HG02642 (cell line): ENCODE results near the gene RNU7-1.
A peak's percentile ranks its signal among the peaks of the same experiment; 100 is the strongest.

Experiments
- ATAC-seq: cut with Tn5 transposase; IDR thresholded peaks from one replicate; pipeline ENCODE4 v1.9.1; 2021; ENCODE audit warnings: mild to moderate bottlenecking; ENCODE audit not compliant: unreplicated experiment, poor library complexity

RNU7-1 gene

DNA sequence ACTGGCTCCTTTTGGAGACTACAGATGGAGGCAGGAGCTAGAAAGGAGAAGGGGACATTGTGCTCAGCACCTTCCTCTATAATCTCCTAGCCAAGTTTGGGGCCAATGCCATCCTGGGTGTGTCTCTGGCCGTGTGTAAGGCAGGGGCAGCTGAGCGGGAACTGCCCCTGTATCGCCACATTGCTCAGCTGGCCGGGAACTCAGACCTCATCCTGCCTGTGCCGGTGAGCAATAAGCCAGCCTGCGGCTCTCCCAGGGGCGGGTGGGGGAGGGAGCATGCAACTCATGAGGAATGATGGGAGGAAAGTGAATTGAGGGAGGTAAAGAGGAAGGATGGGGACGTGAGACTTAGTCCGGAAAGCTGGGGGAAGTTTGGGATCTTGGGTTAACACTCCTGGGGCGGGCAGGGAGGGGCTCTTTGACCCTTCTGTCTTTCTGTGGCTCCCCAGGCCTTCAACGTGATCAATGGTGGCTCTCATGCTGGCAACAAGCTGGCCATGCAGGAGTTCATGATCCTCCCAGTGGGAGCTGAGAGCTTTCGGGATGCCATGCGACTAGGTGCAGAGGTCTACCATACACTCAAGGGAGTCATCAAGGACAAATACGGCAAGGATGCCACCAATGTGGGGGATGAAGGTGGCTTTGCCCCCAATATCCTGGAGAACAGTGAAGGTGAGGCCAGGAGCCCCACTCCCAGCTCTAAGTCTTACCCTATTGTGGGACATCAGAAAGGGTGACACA is 26.0 kb upstream of the RNU7-1 start:
- ATAC-seq = no peak

DNA sequence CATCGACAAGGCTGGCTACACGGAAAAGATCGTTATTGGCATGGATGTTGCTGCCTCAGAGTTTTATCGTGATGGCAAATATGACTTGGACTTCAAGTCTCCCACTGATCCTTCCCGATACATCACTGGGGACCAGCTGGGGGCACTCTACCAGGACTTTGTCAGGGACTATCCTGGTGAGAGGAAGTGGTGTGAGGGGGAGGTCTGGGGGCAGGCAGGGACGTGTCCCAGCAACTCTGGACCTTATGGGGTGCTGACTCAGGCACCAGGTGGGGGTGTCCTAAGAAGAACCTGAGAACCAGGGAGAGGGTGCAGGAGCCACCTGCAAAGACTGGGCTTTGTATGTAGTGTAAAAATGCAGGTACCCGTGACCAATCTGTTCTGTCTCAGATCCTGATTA is 24.0 kb upstream of the RNU7-1 start:
- no peak for ATAC-seq

DNA sequence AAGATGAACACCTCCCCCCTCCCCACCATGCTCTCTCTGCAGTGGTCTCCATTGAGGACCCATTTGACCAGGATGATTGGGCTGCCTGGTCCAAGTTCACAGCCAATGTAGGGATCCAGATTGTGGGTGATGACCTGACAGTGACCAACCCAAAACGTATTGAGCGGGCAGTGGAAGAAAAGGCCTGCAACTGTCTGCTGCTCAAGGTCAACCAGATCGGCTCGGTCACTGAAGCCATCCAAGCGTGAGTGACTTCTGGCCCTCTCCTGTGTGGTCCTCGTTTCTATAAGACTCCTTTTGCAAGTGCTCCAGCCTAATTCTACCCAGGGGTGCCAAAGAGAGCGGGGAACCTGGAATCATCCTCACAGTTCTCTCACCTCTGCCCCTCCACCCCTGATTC is 22.1 kb upstream of the RNU7-1 start:
- ATAC-seq = no peak

DNA sequence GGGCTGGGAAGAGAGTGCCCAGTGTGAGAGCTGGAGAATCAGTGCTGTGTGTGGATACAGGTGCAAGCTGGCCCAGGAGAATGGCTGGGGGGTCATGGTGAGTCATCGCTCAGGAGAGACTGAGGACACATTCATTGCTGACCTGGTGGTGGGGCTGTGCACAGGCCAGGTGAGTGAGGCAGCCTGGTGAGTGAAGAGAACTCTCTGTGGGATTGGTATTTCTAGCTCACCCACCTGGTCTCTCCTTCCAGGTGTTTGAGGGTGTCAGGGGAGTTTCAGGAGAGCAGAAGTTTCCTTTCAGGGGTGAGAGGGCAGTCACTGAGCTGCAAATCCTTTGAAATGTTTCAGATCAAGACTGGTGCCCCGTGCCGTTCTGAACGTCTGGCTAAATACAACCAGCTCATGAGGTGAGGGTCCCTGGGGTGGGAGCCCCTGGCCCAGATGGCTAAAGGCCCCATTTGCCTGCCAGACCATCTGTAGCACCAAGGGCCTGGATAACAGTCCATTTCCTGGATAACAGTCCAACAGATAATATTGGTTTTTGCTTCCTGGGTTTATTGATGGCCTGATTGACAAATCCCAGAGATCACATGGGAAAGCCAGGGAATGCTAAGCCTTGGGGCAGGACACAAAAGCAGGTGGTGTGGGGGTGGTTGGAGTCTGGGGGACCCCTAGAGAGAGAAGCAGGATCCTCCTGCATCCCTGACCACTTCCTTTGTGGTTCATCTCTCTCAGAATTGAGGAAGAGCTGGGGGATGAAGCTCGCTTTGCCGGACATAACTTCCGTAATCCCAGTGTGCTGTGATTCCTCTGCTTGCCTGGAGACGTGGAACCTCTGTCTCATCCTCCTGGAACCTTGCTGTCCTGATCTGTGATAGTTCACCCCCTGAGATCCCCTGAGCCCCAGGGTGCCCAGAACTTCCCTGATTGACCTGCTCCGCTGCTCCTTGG is 21.3 kb upstream of the RNU7-1 start:
- peak; percentile 39 for ATAC-seq

DNA sequence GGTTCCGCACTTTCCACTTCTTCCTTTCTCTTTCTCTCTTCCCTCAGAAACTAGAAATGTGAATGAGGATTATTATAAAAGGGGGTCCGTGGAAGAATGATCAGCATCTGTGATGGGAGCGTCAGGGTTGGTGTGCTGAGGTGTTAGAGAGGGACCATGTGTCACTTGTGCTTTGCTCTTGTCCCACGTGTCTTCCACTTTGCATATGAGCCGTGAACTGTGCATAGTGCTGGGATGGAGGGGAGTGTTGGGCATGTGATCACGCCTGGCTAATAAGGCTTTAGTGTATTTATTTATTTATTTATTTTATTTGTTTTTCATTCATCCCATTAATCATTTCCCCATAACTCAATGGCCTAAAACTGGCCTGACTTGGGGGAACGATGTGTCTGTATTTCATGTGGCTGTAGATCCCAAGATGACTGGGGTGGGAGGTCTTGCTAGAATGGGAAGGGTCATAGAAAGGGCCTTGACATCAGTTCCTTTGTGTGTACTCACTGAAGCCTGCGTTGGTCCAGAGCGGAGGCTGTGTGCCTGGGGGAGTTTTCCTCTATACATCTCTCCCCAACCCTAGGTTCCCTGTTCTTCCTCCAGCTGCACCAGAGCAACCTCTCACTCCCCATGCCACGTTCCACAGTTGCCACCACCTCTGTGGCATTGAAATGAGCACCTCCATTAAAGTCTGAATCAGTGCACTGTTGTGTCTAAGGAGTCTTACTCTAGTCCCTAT is 20.4 kb upstream of the RNU7-1 start:
- no peak for ATAC-seq

- ATAC-seq = no peak
These were observed 19.8 kb upstream of the RNU7-1 start for GRCh38 chr12:6923851-6924250.

DNA sequence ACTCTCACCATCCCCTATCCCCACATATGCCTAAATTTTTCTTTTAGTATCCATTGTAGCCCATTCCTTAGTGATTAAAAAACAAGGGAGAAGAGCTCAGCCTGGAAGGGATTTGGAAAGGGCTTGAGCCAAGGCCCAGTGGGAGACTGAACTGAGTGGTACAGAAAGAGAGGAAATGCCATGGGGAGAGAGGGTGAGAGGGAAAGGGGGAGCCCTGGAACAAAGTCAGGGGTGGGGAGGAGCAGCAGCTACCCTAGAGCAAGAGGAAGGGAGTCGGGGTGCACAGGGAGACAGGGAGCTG is 18.4 kb upstream of the RNU7-1 start:
- ATAC-seq = no peak

DNA sequence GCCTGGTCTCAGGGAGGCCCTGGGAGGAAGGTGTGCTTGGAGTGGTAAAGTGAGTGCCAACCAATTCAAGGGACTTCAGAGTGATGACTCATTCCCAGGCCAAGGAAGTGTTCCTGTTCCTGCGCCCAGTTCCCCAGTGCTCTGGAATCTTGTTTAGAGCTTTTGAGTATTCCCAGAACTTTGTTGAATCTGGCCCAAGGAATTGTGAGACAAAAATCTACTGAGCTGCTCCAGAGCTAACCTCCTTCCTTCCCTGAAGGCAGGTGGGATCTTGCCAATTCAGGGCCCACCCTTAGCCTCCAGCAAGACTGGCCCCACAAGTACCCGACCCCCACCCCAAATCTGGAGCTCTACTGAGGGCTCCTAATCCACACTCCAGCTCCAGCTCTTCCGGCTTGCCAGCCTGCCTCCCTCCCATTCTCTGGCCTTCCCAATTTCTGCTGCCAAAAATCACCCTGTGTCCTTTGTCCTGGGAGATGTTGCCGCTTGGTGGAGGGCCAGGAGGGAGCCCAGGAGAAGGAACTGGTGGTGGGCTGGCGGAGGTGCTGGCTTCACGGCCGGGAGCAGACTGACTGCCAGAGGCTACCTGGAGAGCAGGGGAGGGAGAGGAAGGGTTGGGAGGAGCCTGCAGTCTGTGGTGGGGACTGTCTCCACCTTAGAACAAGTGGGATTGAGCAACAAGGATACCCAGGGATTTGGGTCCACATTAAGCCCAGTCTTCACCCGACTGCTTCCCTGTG is 17.9 kb upstream of the RNU7-1 start:
- ATAC-seq = no peak

- ATAC-seq = no peak
These were observed 16.1 kb upstream of the RNU7-1 start, which contains the start of gene ATN1 for GRCh38 chr12:6927379-6928021. Gene ATN1 (plus strand): TSS chr12:6927959. CDS start chr12:6934002, 6,043 bp downstream.

GRCh38 chr12:6928022-6928702 is 15.5 kb upstream of the RNU7-1 start:
- ATAC-seq = no peak

DNA sequence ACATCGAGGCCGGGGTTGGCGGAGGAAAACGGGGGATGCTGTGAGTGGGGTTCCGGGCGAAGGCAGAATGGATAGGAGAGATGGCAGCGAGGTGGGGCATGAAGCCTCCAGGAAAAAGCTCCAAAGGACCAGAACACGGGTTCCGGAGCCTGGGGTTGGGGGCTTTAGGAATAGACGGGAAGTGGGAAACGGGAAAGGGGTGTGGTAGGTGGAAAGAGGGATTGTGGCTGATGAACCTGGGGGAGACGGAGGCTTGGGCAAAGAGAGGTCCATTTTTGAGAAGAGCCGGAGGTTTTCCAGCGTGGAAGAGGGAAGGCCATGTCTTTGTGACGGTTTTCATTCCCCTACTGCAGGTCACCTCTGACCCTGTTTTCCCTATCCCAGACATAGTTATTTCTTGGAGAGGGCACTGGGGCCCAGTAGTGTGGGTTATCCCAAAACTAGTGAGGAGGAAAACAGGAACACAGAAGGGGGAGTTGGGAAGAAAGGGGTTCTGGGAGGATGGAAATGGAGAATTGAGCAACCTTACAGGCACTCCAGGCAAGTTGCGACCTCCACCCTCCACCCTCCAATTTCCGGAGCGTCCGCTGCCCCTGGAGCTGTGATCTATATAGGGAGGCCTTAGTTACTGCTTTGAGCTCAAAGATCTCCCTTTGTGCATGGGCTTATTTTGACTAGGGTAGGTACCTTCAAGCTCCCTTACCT is 14.8 kb upstream of the RNU7-1 start:
- ATAC-seq = no peak

DNA sequence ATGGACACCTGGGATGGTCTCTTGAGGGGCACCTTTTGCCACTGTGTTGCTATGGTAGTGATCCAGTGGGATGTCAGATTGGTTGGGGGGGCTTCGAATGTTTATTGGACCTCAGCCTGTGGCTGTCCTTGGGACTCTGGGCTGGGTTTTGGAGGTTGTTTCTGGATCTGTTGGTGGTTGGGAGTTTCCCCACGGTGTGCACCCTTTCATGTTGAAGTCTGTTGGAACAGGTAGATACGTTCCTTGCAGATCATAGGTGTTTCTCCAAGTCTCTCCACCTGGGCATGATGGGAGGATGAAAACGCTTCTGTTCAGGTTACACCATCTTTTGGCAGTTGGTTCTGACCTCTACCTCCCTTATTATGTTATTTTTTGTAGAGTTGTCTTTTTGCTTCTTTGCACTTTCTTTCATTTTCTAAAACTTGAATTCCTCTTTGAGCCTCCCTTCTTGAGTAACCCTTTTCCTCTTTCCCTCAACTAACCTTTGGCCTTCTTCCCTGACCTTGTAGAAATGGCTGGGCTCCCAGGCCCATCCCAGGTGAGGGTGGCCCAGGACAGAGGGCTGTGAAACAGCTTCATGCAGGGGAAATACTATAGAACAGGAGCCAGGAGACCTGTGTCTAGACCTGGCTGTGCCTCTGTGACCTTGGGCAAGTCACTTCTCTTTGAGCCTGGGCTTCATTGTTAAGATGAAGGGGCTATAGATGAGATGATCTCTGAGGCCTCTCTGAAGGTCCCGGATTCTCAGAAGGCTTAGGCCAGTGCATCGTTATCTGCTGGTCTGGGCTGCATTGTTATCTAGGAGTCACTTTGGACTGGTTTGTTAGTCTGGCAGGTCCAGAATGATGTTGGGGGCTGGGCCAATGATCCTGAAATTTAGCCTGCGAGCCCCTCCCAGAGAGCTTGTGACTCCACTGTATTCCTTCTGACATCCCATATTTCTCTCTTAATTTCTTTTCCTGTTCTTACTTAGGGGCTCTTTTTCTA is 13.9 kb upstream of the RNU7-1 start:
- ATAC-seq = no peak

DNA sequence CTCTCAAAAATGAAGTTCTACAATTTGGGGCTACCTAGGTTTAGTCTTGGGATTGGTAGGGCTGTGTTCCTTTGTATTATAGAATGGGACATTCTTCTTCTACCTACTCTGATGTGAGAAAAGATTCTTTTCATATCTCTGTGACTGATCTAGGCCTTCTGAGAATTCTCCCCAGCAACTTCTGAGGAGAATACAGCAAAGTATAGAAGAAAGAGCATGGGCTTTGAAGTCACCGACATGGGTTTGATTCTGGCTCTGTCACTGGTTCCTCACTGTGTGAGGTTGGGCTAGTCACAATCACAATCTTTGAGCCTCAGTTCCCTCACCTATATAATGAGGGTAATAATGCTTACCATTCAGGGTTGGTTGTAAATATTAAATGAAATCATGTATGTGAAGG is 10.8 kb upstream of the RNU7-1 start:
- no peak for ATAC-seq

DNA sequence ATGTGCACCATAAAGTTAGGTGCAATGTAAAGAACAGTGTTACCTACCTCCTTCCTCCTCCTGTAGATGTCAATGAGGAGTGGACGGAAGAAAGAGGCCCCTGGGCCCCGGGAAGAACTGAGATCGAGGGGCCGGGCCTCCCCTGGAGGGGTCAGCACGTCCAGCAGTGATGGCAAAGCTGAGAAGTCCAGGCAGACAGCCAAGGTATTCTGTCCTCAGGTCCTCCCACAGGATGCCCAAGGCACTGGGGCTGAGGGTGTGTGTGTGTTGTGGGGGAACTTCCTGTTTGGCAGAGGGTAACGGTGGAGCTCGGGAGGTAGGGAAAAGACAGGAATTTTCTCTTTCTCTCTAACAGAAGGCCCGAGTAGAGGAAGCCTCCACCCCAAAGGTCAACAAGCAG is 9.5 kb upstream of the RNU7-1 start:
- no peak for ATAC-seq

GRCh38 chr12:6935371-6936193 is 8.0 kb upstream of the RNU7-1 start:
- no peak for ATAC-seq

DNA sequence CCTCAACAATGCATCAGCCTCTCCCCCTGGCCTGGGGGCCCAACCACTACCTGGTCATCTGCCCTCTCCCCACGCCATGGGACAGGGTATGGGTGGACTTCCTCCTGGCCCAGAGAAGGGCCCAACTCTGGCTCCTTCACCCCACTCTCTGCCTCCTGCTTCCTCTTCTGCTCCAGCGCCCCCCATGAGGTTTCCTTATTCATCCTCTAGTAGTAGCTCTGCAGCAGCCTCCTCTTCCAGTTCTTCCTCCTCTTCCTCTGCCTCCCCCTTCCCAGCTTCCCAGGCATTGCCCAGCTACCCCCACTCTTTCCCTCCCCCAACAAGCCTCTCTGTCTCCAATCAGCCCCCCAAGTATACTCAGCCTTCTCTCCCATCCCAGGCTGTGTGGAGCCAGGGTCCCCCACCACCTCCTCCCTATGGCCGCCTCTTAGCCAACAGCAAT is 7.4 kb upstream of the RNU7-1 start:
- ATAC-seq = no peak
